H1 (cell line): Measurements from ENCODE around the gene LONRF2. TPM values are rescaled to one million over a fixed set of nuclear protein-coding genes. Genes with fewer than 3 reads are reported as not detected.
A peak's percentile ranks its signal among the peaks of the same experiment; 100 is the strongest.

Experiments
- CTCF ChIA-PET: fragments of 300-600 bp; sonication (Branson Sonifier 250); formaldehyde crosslinking; loops from one replicate; lab custom pipeline; 2021; ENCODE audit not compliant: partially characterized antibody; lab: Charles Lee
- POLR2A ChIA-PET: fragments of 300-600 bp; sonication (Branson Sonifier 250); formaldehyde crosslinking; loops from one replicate; lab custom pipeline; 2021; ENCODE audit warnings: inconsistent platforms; ENCODE audit not compliant: partially characterized antibody; lab: Charles Lee
- DNase-seq, 2 experiments: peaks; one replicate each; pipeline versions ENCODE4 v3.0.0 to v3.0.0-alpha.2; 2010 to 2022; ENCODE audit warnings: low spot score in 2 of 2, low read depth in 1 of 2, mixed read lengths in 1 of 2
- FAIRE-seq: peaks from 2 replicates; lab custom pipeline; 2011; peaks lifted over from hg19 to GRCh38; lab: Jason Lieb, UNC
- H2AFZ ChIP-seq: 2 replicates; pipeline ENCODE4 v1.8.1; 2012; ENCODE audit warnings: low read length, inconsistent platforms
- H2AK5ac ChIP-seq: 2 replicates; pipeline ENCODE4 v1.6.1; 2013; ENCODE audit warnings: low read depth, low read length
- H2BK120ac ChIP-seq: replicated peaks from 2 replicates; pipeline ENCODE3; 2013; ENCODE audit warnings: low read depth, low read length, inconsistent platforms
- H2BK12ac ChIP-seq: 2 replicates; pipeline ENCODE4 v1.6.1; 2013; ENCODE audit warnings: low read depth, low read length
- H2BK15ac ChIP-seq: 2 replicates; pipeline ENCODE4 v1.6.1; 2013; ENCODE audit warnings: low read length
- H2BK20ac ChIP-seq: 2 replicates; pipeline ENCODE4 v1.6.1; 2013; ENCODE audit warnings: low read length
- H2BK5ac ChIP-seq: 2 replicates; pipeline ENCODE4 v1.6.1; 2013; ENCODE audit warnings: low read depth, low read length
- H3K14ac ChIP-seq: 2 replicates; pipeline ENCODE4 v1.6.1; 2013; ENCODE audit warnings: inconsistent platforms; ENCODE audit not compliant: insufficient read length
- H3K18ac ChIP-seq: 2 replicates; pipeline ENCODE4 v1.6.1; 2013; ENCODE audit warnings: low read length; ENCODE audit errors: extremely low read depth
- H3K23ac ChIP-seq: 2 replicates; pipeline ENCODE4 v1.6.1; 2013; ENCODE audit warnings: inconsistent platforms; ENCODE audit not compliant: insufficient read length
- H3K23me2 ChIP-seq: 2 replicates; pipeline ENCODE4 v1.6.1; 2013; ENCODE audit warnings: low read depth, low read length
- H3K27ac ChIP-seq: 2 replicates; pipeline ENCODE4 v1.6.1; 2011; ENCODE audit warnings: low read depth, low read length, inconsistent platforms
- H3K27me3 ChIP-seq, 4 experiments: replicated peaks in 1 of 4; 1 replicate in 1 of 4; 2 replicates in 3 of 4; pipeline versions ENCODE4 v1.6.1 to v1.8.1; 2011 to 2013; ENCODE audit warnings: low read length in 3 of 4, mild to moderate bottlenecking in 3 of 4, inconsistent platforms in 2 of 4, mixed read lengths in 2 of 4, moderate library complexity in 1 of 4; ENCODE audit not compliant: control insufficient read depth in 3 of 4, insufficient read depth in 3 of 4; ENCODE audit errors: extremely low read depth in 1 of 4
- H3K36me3 ChIP-seq, 4 experiments: 2 replicates each; pipeline versions ENCODE4 v1.6.1 to v1.8.1; 2011 to 2013; ENCODE audit warnings: mild to moderate bottlenecking in 4 of 4, low read length in 3 of 4, moderate library complexity in 2 of 4, control low read depth in 1 of 4, inconsistent platforms in 1 of 4; ENCODE audit not compliant: insufficient read depth in 4 of 4, control insufficient read depth in 2 of 4
- H3K4ac ChIP-seq: replicated peaks from 2 replicates; pipeline ENCODE3; 2013; ENCODE audit warnings: low read length, low read depth, mixed read lengths, inconsistent platforms; ENCODE audit not compliant: insufficient read length
- H3K4me1 ChIP-seq, 4 experiments: replicated peaks in 1 of 4; 1 replicate in 1 of 4; 2 replicates in 3 of 4; pipeline versions ENCODE4 v1.6.1 to v1.8.1; 2011 to 2013; ENCODE audit warnings: low read length in 3 of 4, inconsistent platforms in 2 of 4, mixed read lengths in 1 of 4; ENCODE audit not compliant: insufficient read depth in 4 of 4, control insufficient read depth in 3 of 4
- H3K4me2 ChIP-seq, 2 experiments: 2 replicates each; pipeline versions ENCODE4 v1.6.1 to v1.8.1; 2011 to 2013; ENCODE audit warnings: low read depth in 2 of 2, low read length in 2 of 2, control low read depth in 1 of 2, inconsistent platforms in 1 of 2, mild to moderate bottlenecking in 1 of 2; ENCODE audit not compliant: insufficient read depth in 1 of 2
- H3K4me3 ChIP-seq, 4 experiments: fragments of 200-600, 300-600 bp in 1 of 4; sonication (generic), shearing (Covaris generic), sonication (Bioruptor Twin) in 1 of 4; 2 replicates each; pipeline versions ENCODE4 v1.5.1 to v1.8.1; 2011 to 2016; ENCODE audit warnings: low read length in 4 of 4, low read depth in 3 of 4, control low read depth in 2 of 4, inconsistent platforms in 2 of 4, mild to moderate bottlenecking in 2 of 4, mixed read lengths in 1 of 4, moderate library complexity in 1 of 4; ENCODE audit not compliant: insufficient read depth in 2 of 4; ENCODE audit errors: extremely low read depth in 1 of 4
- H3K56ac ChIP-seq: replicated peaks from 2 replicates; pipeline ENCODE3; 2013; ENCODE audit warnings: low read depth, mild to moderate bottlenecking, mixed read lengths, low read length, inconsistent platforms; ENCODE audit not compliant: insufficient read length
- H3K79me1 ChIP-seq: 2 replicates; pipeline ENCODE4 v1.6.1; 2013; ENCODE audit warnings: low read depth, low read length, control low read depth
- H3K79me2 ChIP-seq, 2 experiments: 2 replicates each; pipeline versions ENCODE4 v1.6.1 to v1.8.1; 2012 to 2013; ENCODE audit warnings: low read length in 2 of 2, mild to moderate bottlenecking in 2 of 2, inconsistent platforms in 1 of 2; ENCODE audit not compliant: insufficient read depth in 2 of 2, control insufficient read depth in 1 of 2
- H3K9ac ChIP-seq, 4 experiments: replicated peaks in 1 of 4; 1 replicate in 1 of 4; 2 replicates in 3 of 4; pipeline versions ENCODE4 v1.6.1 to v1.8.1; 2011 to 2013; ENCODE audit warnings: low read depth in 3 of 4, low read length in 3 of 4, control low read depth in 2 of 4, mild to moderate bottlenecking in 2 of 4, moderate library complexity in 2 of 4, inconsistent platforms in 1 of 4; ENCODE audit errors: extremely low read depth in 1 of 4
- H3K9me3 ChIP-seq, 2 experiments: 2 replicates each; pipeline versions ENCODE4 v1.6.1 to v1.8.1; 2012 to 2013; ENCODE audit warnings: mild to moderate bottlenecking in 2 of 2, moderate library complexity in 2 of 2, control low read depth in 1 of 2, inconsistent platforms in 1 of 2, low read depth in 1 of 2, low read length in 1 of 2, mixed read lengths in 1 of 2; ENCODE audit not compliant: insufficient read depth in 2 of 2
- H4K20me1 ChIP-seq, 2 experiments: replicated peaks in 1 of 2; 2 replicates each; pipeline versions ENCODE3 to v1.8.1; 2011 to 2013; ENCODE audit warnings: inconsistent platforms in 2 of 2, low read length in 2 of 2, mild to moderate bottlenecking in 1 of 2; ENCODE audit not compliant: insufficient read depth in 2 of 2, control insufficient read depth in 1 of 2
- H4K5ac ChIP-seq: 2 replicates; pipeline ENCODE4 v1.6.1; 2013; ENCODE audit warnings: low read length, low read depth, mixed read lengths, inconsistent platforms; ENCODE audit not compliant: insufficient read length
- H4K8ac ChIP-seq: 2 replicates; pipeline ENCODE4 v1.8.0; 2013; ENCODE audit warnings: mild to moderate bottlenecking, moderate library complexity, low read length, inconsistent platforms; ENCODE audit not compliant: insufficient read depth; ENCODE audit errors: extremely low read depth
- H4K91ac ChIP-seq: replicated peaks from 2 replicates; pipeline ENCODE3; 2013; ENCODE audit warnings: low read length, mixed read lengths, inconsistent platforms; ENCODE audit not compliant: insufficient read length
- ATF2 ChIP-seq: IDR thresholded peaks from 2 replicates; pipeline ENCODE4 v1.6.1; 2012; ENCODE audit warnings: low read length, inconsistent platforms
- CBX5 ChIP-seq: fragments of 300-800, 300-1000 bp; sonication (generic); IDR thresholded peaks from 2 replicates; pipeline ENCODE4 v1.7.1; 2016; ENCODE audit warnings: antibody characterized with exemption, low read length, low read depth
- CHD2 ChIP-seq: IDR thresholded peaks from 2 replicates; pipeline ENCODE4 v1.6.1; 2012; ENCODE audit warnings: low read length, improper control_type of control experiment
- FOSL1 ChIP-seq: IDR thresholded peaks from 2 replicates; pipeline ENCODE4 v1.6.1; 2011; ENCODE audit warnings: mild to moderate bottlenecking, low read depth, low read length, moderate library complexity; ENCODE audit not compliant: insufficient read depth
- KDM5A ChIP-seq: fragments of 200-600 bp; IDR thresholded peaks from 2 replicates; pipeline ENCODE4 v1.7.1; 2012; ENCODE audit warnings: mild to moderate bottlenecking, low read length, inconsistent platforms, mixed read lengths
- MAFK ChIP-seq: IDR thresholded peaks from 2 replicates; pipeline ENCODE4 v1.6.1; 2012; ENCODE audit warnings: low read depth, mild to moderate bottlenecking, improper control_type of control experiment, low read length
- NANOG ChIP-seq: IDR thresholded peaks from 2 replicates; pipeline ENCODE4 v1.6.1; 2011; ENCODE audit warnings: low read length, low read depth, mild to moderate bottlenecking, inconsistent platforms; ENCODE audit not compliant: insufficient read depth, poor library complexity, severe bottlenecking
- RBBP5 ChIP-seq: IDR thresholded peaks from 2 replicates; pipeline ENCODE4 v1.7.1; 2012; ENCODE audit warnings: low read depth, mild to moderate bottlenecking, inconsistent platforms, low read length, moderate library complexity, borderline replicate concordance
- SIRT6 ChIP-seq: IDR thresholded peaks from one replicate; pipeline ENCODE4 v1.7.1; 2012; ENCODE audit warnings: low read length, inconsistent platforms
- USF2 ChIP-seq: IDR thresholded peaks from 2 replicates; pipeline ENCODE4 v1.6.1; 2011; ENCODE audit warnings: low read length, improper control_type of control experiment
- ZNF274 ChIP-seq: IDR thresholded peaks from 2 replicates; pipeline ENCODE4 v1.7.0; 2012; ENCODE audit warnings: low read length, borderline replicate concordance; ENCODE audit errors: extremely low read depth
- WGBS, 2 experiments: shearing (Covaris generic) in 1 of 2; methylation state at CpG; one replicate each; pipeline versions ENCODE4 v1.1.6 to v1.1.7; 2013 to 2015; ENCODE audit warnings: low lambda C conversion rate in 2 of 2, mixed read lengths in 2 of 2, inconsistent platforms in 1 of 2, low coverage in 1 of 2, missing lambda C conversion rate in 1 of 2; ENCODE audit not compliant: insufficient replicate concordance in 2 of 2, insufficient coverage in 1 of 2, insufficient read length in 1 of 2; ENCODE audit errors: extremely low coverage in 1 of 2, missing lambda C conversion rate in 1 of 2; 5-methylcytosine and 5-hydroxymethylcytosine counted together
- polyA plus RNA-seq, 7 experiments: library from polyadenylated mRNA; depleted of rRNA in 3 of 7; stranded (reverse) in 5 of 7; unstranded in 2 of 7; fragments of >200 nt in 5 of 7; fragments of 200-250 nt in 2 of 7; gene quantifications; 1 replicate in 5 of 7; 2 replicates in 1 of 7; 4 replicates in 1 of 7; pipeline versions ENCODE4 v1.2.1 to v1.2.3, GENCODE V29; 2011 to 2013; ENCODE audit warnings: missing spikeins in 2 of 7, mixed read lengths in 2 of 7
- total RNA-seq: library from RNA; stranded (reverse); fragmentation: NEBNext Ultra II Directional; extraction: Animal tissue kit (Norgen Biotek cat#: 25700); gene quantifications from 2 replicates; pipeline ENCODE4 v1.2.1, GENCODE V29; 2021

Gene LONRF2
- total and polyA plus RNA-seq, 2 of the 8 experiments (the other 6 are each of a cell fraction or from before 2014, with no cell fraction given) = 0.24 to 0.74 TPM

GRCh38 chr2:100274076-100274475, 48.2 kb downstream of the LONRF2 start:
- Histone ChIP-seq H3K4me3 (no peak overlapping the region), H4K5ac (no peak overlapping the region), H4K8ac (no peak overlapping the region), H2BK12ac (no peak overlapping the region), H3K4me1 (peaks cover 0 to 6% (median 0%) of the 10 kb centered on the region in 4 experiments; a peak in 1 of 7 replicates), H4K91ac (no peak overlapping the region), H3K79me1 (no peaks in the 10 kb centered on the region), H3K27me3 (no peaks in the 10 kb centered on the region), H2BK15ac (no peak overlapping the region), H4K20me1 (no peaks in the 10 kb centered on the region), H3K23ac (no peak overlapping the region), H3K23me2 (no peaks in the 10 kb centered on the region), H3K18ac (no peak overlapping the region), H3K9ac (no peak overlapping the region), H3K79me2 (no peaks in the 10 kb centered on the region), H3K36me3 (no peaks in the 10 kb centered on the region), H3K56ac (no peak overlapping the region), H3K9me3 (peaks cover 4 to 8% of the 10 kb centered on the region in 2 experiments), H2AK5ac (no peak overlapping the region), H2BK5ac (no peak overlapping the region), H3K27ac (no peak overlapping the region), H3K4ac (no peak overlapping the region), H2BK20ac (no peak overlapping the region), H2BK120ac (no peak overlapping the region), H3K14ac (no peak overlapping the region), H3K4me2 (no peak overlapping the region), H2AFZ (0 out of 2 replicates have a peak overlapping the region, but pooled peaks have one; percentile 52)
- ChIA-PET POLR2A (no interaction called here), CTCF (interaction anchor here (0.6 to 10.0 kb wide), 4 partner anchors 13 to 715 kb away, joined by 3 to 103 read pairs (median 4); no protein-coding TSS in a partner anchor)
- WGBS, 2 experiments = 81% methylated on average over 6 of the region's 6 CpGs; no CpG with 5 or more reads in 1 of the 2 experiments
- FAIRE-seq (no peak), DNase-seq (no peak)
- TF ChIP-seq RBBP5 = no peak
- TF ChIP-seq SIRT6 = no peak
- TF ChIP-seq NANOG = no peak
- TF ChIP-seq FOSL1 = no peak
- TF ChIP-seq USF2 = no peak
- no peak for TF ChIP-seq CHD2
- TF ChIP-seq MAFK = no peak
- no peak for TF ChIP-seq CBX5
- no peak for TF ChIP-seq ATF2
- no peak for TF ChIP-seq ZNF274
- no peak for TF ChIP-seq KDM5A
